Muscle layer of colon (tissue), 2 donors: Measurements from ENCODE around the gene KDM7A.

Experiments used
- H3K27ac ChIP-seq: one replicate; pipeline ENCODE4 v1.7.0; 2013; ENCODE audit warnings: low read depth, mild to moderate bottlenecking, low read length, moderate library complexity
- H3K27me3 ChIP-seq, 2 donors: one replicate each; pipeline ENCODE4 v1.7.0; 2013; ENCODE audit warnings: low read length in 2 of 2, mild to moderate bottlenecking in 2 of 2; ENCODE audit not compliant: insufficient read depth in 2 of 2, control insufficient read depth in 1 of 2
- H3K36me3 ChIP-seq: one replicate; pipeline ENCODE4 v1.7.0; 2013; ENCODE audit warnings: mild to moderate bottlenecking, low read length; ENCODE audit not compliant: insufficient read depth
- H3K4me1 ChIP-seq: one replicate; pipeline ENCODE4 v1.7.0; 2013; ENCODE audit warnings: mild to moderate bottlenecking, low read length; ENCODE audit not compliant: insufficient read depth
- H3K4me3 ChIP-seq, 2 donors: one replicate each; pipeline ENCODE4 v1.7.0; 2013; ENCODE audit warnings: low read length in 2 of 2, low read depth in 1 of 2, mild to moderate bottlenecking in 1 of 2, moderate library complexity in 1 of 2
- H3K9ac ChIP-seq: one replicate; pipeline ENCODE4 v1.7.0; 2013; ENCODE audit warnings: low read length
- H3K9me3 ChIP-seq: one replicate; pipeline ENCODE4 v1.7.0; 2013; ENCODE audit warnings: mild to moderate bottlenecking, low read length
- donor health status: abdominal sarcoma.
- donor health status: Adenocarcinoma of cecum.

KDM7A gene, protein sequence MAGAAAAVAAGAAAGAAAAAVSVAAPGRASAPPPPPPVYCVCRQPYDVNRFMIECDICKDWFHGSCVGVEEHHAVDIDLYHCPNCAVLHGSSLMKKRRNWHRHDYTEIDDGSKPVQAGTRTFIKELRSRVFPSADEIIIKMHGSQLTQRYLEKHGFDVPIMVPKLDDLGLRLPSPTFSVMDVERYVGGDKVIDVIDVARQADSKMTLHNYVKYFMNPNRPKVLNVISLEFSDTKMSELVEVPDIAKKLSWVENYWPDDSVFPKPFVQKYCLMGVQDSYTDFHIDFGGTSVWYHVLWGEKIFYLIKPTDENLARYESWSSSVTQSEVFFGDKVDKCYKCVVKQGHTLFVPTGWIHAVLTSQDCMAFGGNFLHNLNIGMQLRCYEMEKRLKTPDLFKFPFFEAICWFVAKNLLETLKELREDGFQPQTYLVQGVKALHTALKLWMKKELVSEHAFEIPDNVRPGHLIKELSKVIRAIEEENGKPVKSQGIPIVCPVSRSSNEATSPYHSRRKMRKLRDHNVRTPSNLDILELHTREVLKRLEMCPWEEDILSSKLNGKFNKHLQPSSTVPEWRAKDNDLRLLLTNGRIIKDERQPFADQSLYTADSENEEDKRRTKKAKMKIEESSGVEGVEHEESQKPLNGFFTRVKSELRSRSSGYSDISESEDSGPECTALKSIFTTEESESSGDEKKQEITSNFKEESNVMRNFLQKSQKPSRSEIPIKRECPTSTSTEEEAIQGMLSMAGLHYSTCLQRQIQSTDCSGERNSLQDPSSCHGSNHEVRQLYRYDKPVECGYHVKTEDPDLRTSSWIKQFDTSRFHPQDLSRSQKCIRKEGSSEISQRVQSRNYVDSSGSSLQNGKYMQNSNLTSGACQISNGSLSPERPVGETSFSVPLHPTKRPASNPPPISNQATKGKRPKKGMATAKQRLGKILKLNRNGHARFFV

DNA sequence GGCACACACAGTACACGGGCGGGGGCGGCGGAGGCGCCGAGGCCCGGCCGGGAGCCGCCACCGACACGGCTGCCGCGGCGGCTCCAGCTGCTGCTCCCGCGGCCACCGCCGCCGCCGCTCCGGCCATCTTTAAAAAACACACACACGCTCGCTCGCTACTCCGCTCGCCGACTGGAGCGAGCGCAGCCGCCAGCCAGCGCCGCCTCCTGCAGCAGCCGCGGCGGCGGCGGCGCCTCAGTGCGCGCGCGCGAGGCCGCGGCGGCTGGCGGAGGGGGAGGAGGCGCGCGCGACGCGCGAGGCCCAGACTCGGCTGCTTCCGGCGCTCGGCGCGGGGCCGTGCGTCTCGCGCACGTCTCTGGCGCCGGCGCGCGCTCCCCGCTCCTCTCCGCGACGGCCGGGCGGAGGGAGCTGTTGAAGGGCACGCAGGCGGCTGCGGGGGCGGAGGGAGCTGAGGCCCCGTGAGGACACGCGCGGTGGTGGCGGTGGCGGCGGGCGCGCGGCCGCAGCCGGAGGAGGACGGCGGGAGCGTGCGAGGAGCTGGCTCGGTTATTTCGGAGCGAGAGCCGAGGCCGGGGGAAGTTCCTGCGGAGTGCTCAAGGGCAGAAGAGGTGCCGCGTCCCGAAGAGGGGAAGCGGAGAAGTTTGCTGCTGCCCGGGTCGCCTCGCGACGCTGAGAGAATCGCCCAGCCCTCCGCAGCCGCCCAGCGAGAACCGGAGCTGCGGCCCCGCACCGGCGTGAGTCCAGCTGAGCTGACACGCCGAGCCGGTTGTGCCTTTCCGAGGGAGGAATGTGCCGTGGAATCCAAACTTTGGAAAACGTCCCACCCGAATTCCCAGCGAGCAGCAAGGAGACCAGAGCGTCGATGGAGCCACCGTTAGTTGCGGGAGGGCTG is at the start of gene KDM7A:
Gene KDM7A, minus strand, starts transcription at position 173 of the 892 bp plus-strand sequence. Its CDS starts 46 bp downstream, at position 127.
- Histone ChIP-seq H3K4me3 (peak within 1 kb of the TSS; percentile 71 to 91), H3K36me3 (no peaks in the 10 kb centered on the region), H3K9me3 (no peaks in the 10 kb centered on the region), H3K27me3 (no peaks in the 10 kb centered on the region), H3K9ac (peak within 1 kb of the TSS; percentile 77), H3K4me1 (peaks cover 9% of the 10 kb centered on the region), H3K27ac (peak within 1 kb of the TSS; percentile 98)

DNA sequence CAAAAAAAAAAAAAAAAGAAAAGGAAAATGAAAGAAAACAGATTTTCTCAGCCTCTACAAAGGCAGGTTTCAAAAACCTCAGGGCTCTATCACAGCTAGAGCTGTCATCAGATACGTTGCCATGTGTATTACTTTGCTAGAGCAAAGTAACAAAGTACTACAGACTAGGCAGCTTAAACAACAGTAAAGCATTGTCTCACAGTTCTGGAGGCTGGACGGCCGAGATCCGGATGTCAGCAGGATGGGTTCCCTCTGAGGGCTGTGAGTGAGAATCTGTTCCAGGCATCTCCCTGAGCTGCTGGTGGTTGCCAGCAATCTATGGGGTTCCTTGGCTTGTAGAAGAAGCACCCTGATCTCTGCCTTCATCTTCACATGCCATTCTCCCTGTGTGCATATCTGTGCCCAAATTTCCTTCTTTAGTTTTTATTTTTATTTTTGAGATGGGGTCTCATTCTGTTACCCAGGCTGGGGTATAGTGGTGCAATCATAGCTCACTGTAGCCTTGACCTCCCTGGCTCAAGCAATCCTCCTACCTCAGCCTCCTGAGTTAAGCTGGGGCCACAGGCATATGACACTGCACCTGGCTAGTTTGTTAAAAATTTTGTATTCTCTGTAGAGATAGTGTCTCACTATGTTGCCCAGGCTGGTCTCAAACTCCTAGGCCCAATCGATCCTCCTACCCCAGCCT is 48.9 kb upstream of the KDM7A start:
- H3K36me3 ChIP-seq, result no peaks in the 10 kb centered on the region
- peaks cover 5% of the 10 kb centered on the region for H3K4me1 ChIP-seq
- no peak overlapping the region for H3K4me3 ChIP-seq
- no peak overlapping the region for H3K9ac ChIP-seq
- H3K27ac ChIP-seq, result no peak overlapping the region
- no peaks in the 10 kb centered on the region for H3K9me3 ChIP-seq
- H3K27me3 ChIP-seq, result peaks cover 4 to 6% of the 10 kb centered on the region in 2 donors

DNA sequence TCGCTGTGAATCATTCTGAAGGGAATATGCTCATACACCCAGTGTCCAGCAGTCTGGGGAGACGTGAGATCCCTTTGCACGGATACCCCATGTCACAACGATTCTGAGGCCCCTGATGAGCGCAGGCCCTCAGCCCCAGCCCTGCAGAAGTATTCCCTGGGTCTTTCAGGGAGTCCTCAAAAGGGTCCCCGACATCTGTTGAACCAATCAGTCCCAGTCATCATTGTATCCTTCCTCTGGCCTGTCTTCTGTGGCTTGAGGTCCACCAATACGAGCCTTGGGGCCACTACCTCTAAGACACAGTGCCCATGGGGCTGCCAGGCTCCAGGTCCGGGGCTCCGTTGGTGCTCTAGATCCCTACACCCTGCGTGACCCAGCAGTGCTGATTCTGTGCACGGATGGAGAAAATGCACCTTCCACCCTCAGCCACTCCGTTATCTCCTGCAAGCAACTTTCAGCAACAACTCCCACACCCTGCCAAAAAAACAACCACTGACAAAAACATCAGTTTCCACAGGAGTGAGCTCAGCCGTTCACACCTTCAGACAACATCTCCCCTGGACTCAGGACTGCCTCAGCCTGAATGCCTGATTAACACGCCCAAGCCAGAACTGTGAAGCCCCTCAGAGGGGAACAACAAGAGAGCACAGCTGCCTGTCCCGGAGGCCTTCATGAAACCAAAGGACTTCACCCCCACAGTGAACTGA is 46.9 kb upstream of the KDM7A start:
- Histone ChIP-seq H3K4me3 (no peak overlapping the region), H3K36me3 (no peaks in the 10 kb centered on the region), H3K9ac (no peak overlapping the region), H3K27ac (no peak overlapping the region), H3K9me3 (no peaks in the 10 kb centered on the region), H3K4me1 (no peaks in the 10 kb centered on the region), H3K27me3 (no peaks in the 10 kb centered on the region)

DNA sequence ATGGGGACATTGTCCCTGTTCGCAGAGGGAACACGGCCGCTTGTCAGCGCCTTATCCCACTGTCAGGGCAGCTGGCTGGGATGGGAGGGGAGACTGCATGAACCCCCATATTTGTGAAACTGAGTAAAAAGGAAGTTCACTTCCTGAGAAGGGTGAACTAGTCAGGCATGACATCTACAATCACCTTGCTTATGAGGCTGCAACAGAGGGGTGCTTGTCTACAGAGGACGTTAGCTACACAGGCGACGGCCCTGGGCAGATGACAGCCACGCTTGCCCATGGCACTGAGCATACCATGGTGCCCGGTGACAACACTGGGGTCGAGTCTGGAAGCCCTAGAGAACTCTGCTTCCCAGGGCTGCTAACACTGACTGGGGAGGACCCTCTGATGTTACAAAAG is 46.0 kb upstream of the KDM7A start:
- no peaks in the 10 kb centered on the region for H3K27me3 ChIP-seq
- no peak overlapping the region for H3K27ac ChIP-seq
- no peak overlapping the region for H3K4me3 ChIP-seq
- H3K4me1 ChIP-seq, result no peaks in the 10 kb centered on the region
- no peak overlapping the region for H3K9ac ChIP-seq
- H3K9me3 ChIP-seq, result no peaks in the 10 kb centered on the region
- no peaks in the 10 kb centered on the region for H3K36me3 ChIP-seq

DNA sequence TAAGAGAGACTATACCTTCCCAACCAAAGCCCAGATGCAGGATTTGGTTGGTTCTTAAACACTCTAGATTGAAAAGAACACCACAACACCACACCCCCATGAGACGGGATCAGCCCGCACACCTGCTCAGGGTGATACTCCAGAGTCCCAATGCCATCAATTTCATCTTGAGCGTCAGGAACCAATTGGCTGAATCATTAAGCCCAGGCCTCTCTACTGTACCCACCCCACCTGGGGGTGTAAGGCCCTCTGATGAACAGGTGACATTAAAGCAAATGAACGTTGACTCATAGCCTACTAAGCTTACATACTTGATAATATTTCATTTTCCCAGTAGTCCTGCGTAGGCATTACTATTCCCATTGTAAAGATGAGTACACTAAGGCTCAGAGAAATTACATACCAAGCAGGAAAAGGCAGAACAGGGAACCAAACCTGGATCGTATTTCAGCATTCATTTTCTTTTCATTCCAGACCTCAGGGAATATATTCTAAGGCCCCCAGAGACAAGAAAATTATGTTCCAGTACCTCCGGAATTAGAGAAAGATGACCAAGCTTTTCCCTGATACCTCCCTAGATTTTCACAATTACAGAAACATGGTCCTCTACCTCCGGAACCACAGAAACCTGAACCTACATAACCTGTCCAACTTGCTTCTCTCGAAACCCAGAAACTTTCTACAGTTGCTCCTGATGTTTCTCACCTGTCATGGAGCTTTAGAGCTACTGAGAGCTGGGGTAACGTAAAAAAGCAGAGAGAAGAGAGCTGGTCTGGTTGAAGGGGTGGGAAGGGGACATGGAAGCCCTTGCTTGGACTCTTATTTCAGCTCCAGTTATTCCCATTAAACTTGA is 43.1 kb upstream of the KDM7A start:
- Histone ChIP-seq H3K4me1 (no peaks in the 10 kb centered on the region), H3K4me3 (no peak overlapping the region), H3K9me3 (no peaks in the 10 kb centered on the region), H3K9ac (no peak overlapping the region), H3K36me3 (no peaks in the 10 kb centered on the region), H3K27ac (no peak overlapping the region), H3K27me3 (no peaks in the 10 kb centered on the region)

DNA sequence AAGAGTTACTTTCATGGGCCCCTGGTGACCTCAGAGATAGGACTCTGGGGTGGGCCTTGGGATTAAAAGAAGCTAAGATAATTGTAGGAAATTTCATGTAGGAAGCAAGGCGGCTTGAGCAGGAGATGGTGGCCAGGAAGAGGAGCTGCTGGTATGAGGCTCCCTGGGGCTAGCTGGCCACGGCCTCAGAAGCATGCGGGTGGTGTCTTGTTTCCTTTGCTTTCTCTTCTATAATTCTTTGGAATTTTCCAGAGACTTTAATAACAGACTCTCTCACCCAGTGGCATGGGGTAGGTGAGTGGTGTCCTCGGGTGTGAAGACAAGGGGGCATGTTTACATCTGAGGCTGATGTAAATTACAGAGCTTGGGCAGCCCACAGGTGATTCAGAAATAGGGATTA is 41.9 kb upstream of the KDM7A start:
- Histone ChIP-seq H3K4me3 (no peak overlapping the region), H3K27me3 (no peaks in the 10 kb centered on the region), H3K36me3 (no peaks in the 10 kb centered on the region), H3K9ac (no peak overlapping the region), H3K27ac (no peak overlapping the region), H3K9me3 (no peaks in the 10 kb centered on the region), H3K4me1 (no peaks in the 10 kb centered on the region)

DNA sequence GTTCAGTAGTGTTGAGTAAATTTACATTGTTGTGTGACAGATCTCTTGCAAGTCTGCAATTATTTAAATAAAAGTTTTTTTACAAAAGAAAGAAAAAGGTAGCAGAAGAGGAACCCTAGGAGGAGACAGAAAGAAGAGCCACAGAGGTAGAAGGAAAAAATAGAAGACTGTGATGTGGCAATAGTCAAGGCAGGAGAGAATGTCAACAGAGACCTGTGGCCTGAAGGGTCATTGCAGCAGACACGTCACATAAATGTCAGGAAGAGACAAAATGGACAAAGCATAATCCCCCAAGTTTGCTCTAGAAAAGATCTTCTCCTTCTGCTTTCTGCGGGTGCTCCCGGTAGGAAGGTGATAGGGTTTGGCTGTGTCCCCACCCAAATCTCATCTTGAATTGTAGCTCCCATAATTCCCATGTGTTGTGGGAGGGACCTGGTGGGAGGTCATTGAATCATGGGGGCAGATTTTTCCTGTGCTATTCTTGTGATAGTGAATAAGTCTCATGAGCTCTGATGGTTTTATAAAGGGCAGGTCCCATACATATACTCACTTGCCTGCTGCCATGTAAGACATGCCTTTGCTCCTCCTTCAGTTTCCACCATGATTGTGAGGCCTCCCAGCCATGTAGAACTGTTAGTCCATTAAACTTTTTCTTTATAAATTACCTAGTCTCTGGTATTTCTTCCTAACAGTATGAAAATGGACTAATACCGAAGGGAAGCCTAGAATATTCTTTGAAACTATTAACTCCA is 41.1 kb upstream of the KDM7A start:
- Histone ChIP-seq H3K27me3 (no peaks in the 10 kb centered on the region), H3K4me3 (no peak overlapping the region), H3K9ac (no peak overlapping the region), H3K9me3 (no peaks in the 10 kb centered on the region), H3K27ac (no peak overlapping the region), H3K36me3 (no peaks in the 10 kb centered on the region), H3K4me1 (no peaks in the 10 kb centered on the region)

DNA sequence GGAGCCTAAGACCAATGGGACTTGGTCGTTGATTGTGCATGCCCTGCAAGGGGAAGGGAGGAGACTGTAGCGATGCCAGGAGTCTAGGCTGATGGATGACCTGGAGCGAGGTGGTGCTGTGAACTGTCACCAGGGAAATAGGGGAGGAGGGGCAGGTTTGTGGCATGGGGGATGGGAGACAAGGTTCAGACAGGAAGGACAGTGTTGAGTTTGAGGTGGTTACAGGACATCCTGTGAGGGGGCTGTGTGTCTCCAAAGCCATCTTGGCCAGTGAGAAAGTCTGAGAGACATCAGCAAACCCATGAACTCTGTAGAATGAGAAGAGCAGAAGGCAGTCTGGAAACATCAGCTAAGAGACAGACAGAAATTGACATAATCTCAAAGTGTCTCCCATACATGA is 38.5 kb upstream of the KDM7A start:
- Histone ChIP-seq H3K27ac (no peak overlapping the region), H3K36me3 (no peaks in the 10 kb centered on the region), H3K9me3 (no peaks in the 10 kb centered on the region), H3K9ac (no peak overlapping the region), H3K4me3 (no peak overlapping the region), H3K27me3 (no peaks in the 10 kb centered on the region), H3K4me1 (no peaks in the 10 kb centered on the region)

DNA sequence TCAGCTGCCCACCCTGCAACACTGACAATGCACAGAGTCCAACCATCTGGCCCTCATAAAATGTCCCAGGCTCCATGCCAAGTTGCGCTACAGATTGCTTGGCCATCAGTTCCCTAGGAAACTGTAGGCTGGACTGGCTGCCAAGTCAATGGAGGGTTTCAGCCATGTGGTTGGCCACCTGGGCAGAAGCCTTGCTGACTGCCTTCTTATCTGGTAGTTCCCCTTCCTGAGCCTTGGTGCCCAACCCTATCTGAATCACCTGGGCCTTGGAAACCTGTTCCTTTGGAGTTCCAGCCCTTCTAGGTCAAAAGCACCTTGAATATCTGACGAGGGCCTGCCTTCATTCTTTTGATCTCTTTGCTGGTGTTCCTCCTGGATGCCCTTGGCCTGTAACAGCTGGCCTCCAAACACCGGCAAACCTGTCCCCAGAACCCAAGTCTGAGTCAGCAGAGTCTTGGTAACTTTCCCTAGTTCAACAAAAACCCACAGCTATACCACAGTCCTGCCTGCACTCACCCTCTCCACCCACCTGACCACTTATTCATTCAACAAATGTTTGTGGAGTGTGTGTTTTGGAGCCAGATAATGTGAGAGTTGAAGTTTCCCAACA is 37.4 kb upstream of the KDM7A start:
- H3K4me1 ChIP-seq, result no peaks in the 10 kb centered on the region
- H3K9me3 ChIP-seq, result no peaks in the 10 kb centered on the region
- H3K36me3 ChIP-seq, result no peaks in the 10 kb centered on the region
- H3K27me3 ChIP-seq, result no peaks in the 10 kb centered on the region
- no peak overlapping the region for H3K4me3 ChIP-seq
- no peak overlapping the region for H3K27ac ChIP-seq
- no peak overlapping the region for H3K9ac ChIP-seq
